Fibroblast of skin of left biceps (primary cell): ENCODE data around the gene IGFALS.

Experiments used
- DNase-seq, 2 experiments: peaks; one replicate each; pipeline ENCODE4 v3.0.0-alpha.2; 2013; ENCODE audit warnings: low read depth in 2 of 2

IGFALS gene

GRCh38 chr16:1744338-1744840, 49.1 kb downstream of the IGFALS start:
- no peak for DNase-seq

GRCh38 chr16:1743376-1744337, 49.8 kb downstream of the IGFALS start:
- DNase-seq: no peak

GRCh38 chr16:1741553-1742165, 51.8 kb downstream of the IGFALS start:
- DNase-seq: no peak

DNA sequence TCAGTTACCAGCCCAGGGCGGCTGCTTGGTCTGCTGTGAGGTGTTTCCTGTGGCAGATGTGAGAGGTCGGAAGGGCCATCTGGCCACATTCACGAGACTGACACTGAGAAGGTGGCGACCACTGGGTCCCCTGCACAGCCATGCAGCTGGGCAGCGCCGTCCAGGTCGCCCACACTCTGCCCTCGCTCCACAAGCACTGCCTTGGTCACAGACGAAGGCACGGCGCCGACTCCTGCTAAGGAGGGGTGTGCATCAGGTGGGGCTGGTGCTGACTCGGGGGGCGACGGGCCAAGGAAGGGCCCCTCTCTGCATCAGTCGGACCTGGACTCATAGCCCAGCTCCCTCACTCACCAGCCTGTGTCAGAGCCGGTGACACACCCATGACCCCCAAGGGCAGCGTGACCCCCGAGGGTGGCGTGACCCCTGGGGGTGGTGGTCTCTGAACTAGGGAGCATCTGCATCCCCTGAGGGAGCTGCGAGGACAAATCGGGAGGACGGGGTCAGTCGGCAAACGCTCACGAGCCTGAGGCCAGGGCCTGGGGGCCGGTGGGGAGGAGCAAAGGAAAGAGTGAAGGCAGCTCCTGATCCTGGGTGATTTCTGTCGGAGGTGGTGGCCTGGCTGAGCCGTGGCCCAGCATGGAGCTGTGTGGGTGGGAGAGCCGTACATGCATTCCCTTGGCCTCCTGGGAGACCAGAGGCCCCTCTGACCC, 52.6 kb downstream of the IGFALS start:
- no peak for DNase-seq
